PFSK-1 (cell line): ENCODE results near the gene CACNA1S.

Source experiments
- FOXP2 ChIP-seq: optimal IDR thresholded peaks from 2 replicates; pipeline ENCODE3; 2011; ENCODE audit warnings: borderline replicate concordance, control low read depth, inconsistent platforms; ENCODE audit not compliant: insufficient read depth; ENCODE audit errors: extremely low read length, extremely low read depth
- POLR2AphosphoS5 ChIP-seq: IDR thresholded peaks from 2 replicates; pipeline ENCODE4 v1.6.1; 2012; ENCODE audit warnings: low read depth, mild to moderate bottlenecking, control low read depth, low read length, moderate library complexity
- REST ChIP-seq, 2 experiments: IDR thresholded peaks; 2 replicates each; pipeline versions ENCODE4 v1.6.1 to v1.8.0; 2011 to 2012; ENCODE audit warnings: low read depth in 2 of 2, low read length in 2 of 2, control low read depth in 1 of 2, inconsistent platforms in 1 of 2, mild to moderate bottlenecking in 1 of 2, moderate library complexity in 1 of 2; ENCODE audit not compliant: insufficient read depth in 1 of 2
- SIN3A ChIP-seq: IDR thresholded peaks from 2 replicates; pipeline ENCODE4 v1.6.1; 2012; ENCODE audit warnings: mild to moderate bottlenecking, low read length, moderate library complexity, borderline replicate concordance; ENCODE audit not compliant: insufficient read depth
- TAF1 ChIP-seq: IDR thresholded peaks from 2 replicates; pipeline ENCODE4 v1.6.1; 2012; ENCODE audit warnings: low read length, control low read depth, borderline replicate concordance; ENCODE audit not compliant: insufficient read depth

Gene CACNA1S

DNA sequence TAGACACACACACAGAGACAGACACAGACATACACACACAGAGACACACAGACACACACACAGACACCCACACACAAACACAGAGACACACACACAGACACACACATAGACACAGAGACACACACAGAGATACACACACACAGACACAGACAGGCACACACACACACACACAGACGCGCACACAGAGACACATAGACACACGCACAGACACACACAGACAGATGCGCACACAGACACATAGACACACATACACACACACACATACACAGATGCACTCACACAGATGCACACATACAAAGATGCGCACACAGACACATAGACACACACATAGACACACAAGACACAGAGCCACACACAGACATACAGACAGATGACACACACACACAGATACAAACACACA is 104.7 kb downstream of the CACNA1S start:
- TF ChIP-seq SIN3A: no peak
- TF ChIP-seq POLR2AphosphoS5: no peak
- TF ChIP-seq TAF1: no peak
- no peak for TF ChIP-seq FOXP2
- TF ChIP-seq REST (IDR thresholded peaks at IDR 0.05; ENCODE audit: insufficient read depth in 1 of 2, low read depth in 2 of 2, low read length in 2 of 2): no peak

GRCh38 chr1:201006450-201006849 is 105.8 kb downstream of the CACNA1S start:
- TF ChIP-seq REST (IDR thresholded peaks at IDR 0.05; ENCODE audit: insufficient read depth in 1 of 2, low read depth in 2 of 2, low read length in 2 of 2): no peak
- no peak for TF ChIP-seq FOXP2
- no peak for TF ChIP-seq SIN3A
- TF ChIP-seq TAF1: no peak
- no peak for TF ChIP-seq POLR2AphosphoS5

DNA sequence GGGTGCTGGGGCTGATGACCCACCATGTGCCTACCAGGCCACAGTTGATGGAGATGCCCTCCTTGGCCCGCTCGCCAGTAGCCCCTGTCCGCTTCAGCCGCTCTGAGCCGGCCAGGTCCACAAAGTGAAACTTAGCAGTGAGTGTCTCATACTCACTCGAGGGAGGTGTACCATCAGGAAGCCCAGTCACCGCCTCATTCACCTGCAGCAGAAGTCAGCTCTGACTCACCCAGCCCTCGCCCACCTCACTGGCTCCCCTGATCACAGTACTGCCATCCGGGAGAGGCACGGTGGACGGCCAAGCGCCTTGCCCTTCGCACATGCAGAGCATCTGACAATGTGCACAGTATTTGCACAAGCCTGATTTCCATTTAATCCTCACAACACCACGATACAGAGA is 107.5 kb downstream of the CACNA1S start:
- TF ChIP-seq TAF1 (no peak), REST (IDR thresholded peaks at IDR 0.05; ENCODE audit: insufficient read depth in 1 of 2, low read depth in 2 of 2, low read length in 2 of 2) (no peak), FOXP2 (no peak), POLR2AphosphoS5 (no peak), SIN3A (no peak)

- TF ChIP-seq SIN3A (no peak), FOXP2 (no peak), POLR2AphosphoS5 (no peak), TAF1 (no peak), REST (IDR thresholded peaks at IDR 0.05; ENCODE audit: insufficient read depth in 1 of 2, low read depth in 2 of 2, low read length in 2 of 2) (no peak)
Measured at GRCh38 chr1:201004154-201004553, 108.1 kb downstream of the CACNA1S start.

GRCh38 chr1:201002510-201002909 is 109.7 kb downstream of the CACNA1S start:
- no peak for TF ChIP-seq TAF1
- no peak for TF ChIP-seq SIN3A
- TF ChIP-seq FOXP2: no peak
- TF ChIP-seq POLR2AphosphoS5: no peak
- TF ChIP-seq REST (IDR thresholded peaks at IDR 0.05; ENCODE audit: insufficient read depth in 1 of 2, low read depth in 2 of 2, low read length in 2 of 2): no peak
